Endodermal cell (in vitro differentiated cells): ENCODE measurements around the gene SLC2A8. TPM values are rescaled to one million over a fixed set of nuclear protein-coding genes. Genes with fewer than 3 reads are reported as not detected.

Experiments
- DNase-seq: peaks from one replicate; pipeline ENCODE4 v3.0.0-alpha.2; 2017
- H3K27ac ChIP-seq: 2 replicates; pipeline ENCODE4 v1.5.1; 2013; ENCODE audit warnings: mild to moderate bottlenecking, low read depth, low read length, moderate library complexity
- H3K27me3 ChIP-seq: 2 replicates; pipeline ENCODE4 v1.6.1; 2013; ENCODE audit warnings: mild to moderate bottlenecking, low read length, moderate library complexity; ENCODE audit not compliant: insufficient read depth, control insufficient read depth, poor library complexity, severe bottlenecking
- H3K36me3 ChIP-seq: 2 replicates; pipeline ENCODE4 v1.7.0; 2013; ENCODE audit warnings: mild to moderate bottlenecking, low read length, moderate library complexity; ENCODE audit not compliant: control insufficient read depth, insufficient read depth
- H3K4me1 ChIP-seq: one replicate; pipeline ENCODE4 v1.7.0; 2013; ENCODE audit warnings: low read length; ENCODE audit not compliant: control insufficient read depth, insufficient read depth
- H3K4me3 ChIP-seq: 2 replicates; pipeline ENCODE4 v1.5.1; 2013; ENCODE audit warnings: mild to moderate bottlenecking, low read length, moderate library complexity
- H3K9ac ChIP-seq: 2 replicates; pipeline ENCODE4 v1.6.1; 2013; ENCODE audit warnings: mild to moderate bottlenecking, low read length, moderate library complexity; ENCODE audit not compliant: poor library complexity, severe bottlenecking; ENCODE audit errors: extremely low read depth
- H3K9me3 ChIP-seq: 2 replicates; pipeline ENCODE4 v1.6.1; 2013; ENCODE audit warnings: mild to moderate bottlenecking, low read length, moderate library complexity; ENCODE audit not compliant: control insufficient read depth
- H3K27ac Mint-ChIP-seq: 2 replicates; pipeline ENCODE4 v1.8.0; 2020; ENCODE audit warnings: mixed read lengths
- H3K27me3 Mint-ChIP-seq: 2 replicates; pipeline ENCODE4 v1.8.0; 2021; ENCODE audit warnings: mild to moderate bottlenecking, mixed read lengths; ENCODE audit not compliant: insufficient read depth
- H3K36me3 Mint-ChIP-seq: 2 replicates; pipeline ENCODE4 v1.8.0; 2020; ENCODE audit warnings: low read depth, mixed read lengths
- H3K4me1 Mint-ChIP-seq: 2 replicates; pipeline ENCODE4 v1.8.0; 2020; ENCODE audit warnings: mixed read lengths
- H3K4me3 Mint-ChIP-seq: 2 replicates; pipeline ENCODE4 v1.8.0; 2020; ENCODE audit warnings: mild to moderate bottlenecking, moderate library complexity, mixed read lengths
- H3K9me3 Mint-ChIP-seq: 2 replicates; pipeline ENCODE4 v1.8.0; 2020; ENCODE audit warnings: mild to moderate bottlenecking, mixed read lengths
- CTCF ChIP-seq: fragments of 200-600 bp; sonication (generic); conservative IDR thresholded peaks from 2 replicates; pipeline ENCODE4 v1.5.0; 2021; ENCODE audit warnings: antibody characterized with exemption, mild to moderate bottlenecking
- WGBS, 2 experiments: methylation state at CpG; one replicate each; pipeline versions ENCODE4 v1.1.5 to v1.1.7; 2013; ENCODE audit warnings: missing lambda C conversion rate in 2 of 2, mixed read lengths in 1 of 2; ENCODE audit not compliant: insufficient coverage in 1 of 2, insufficient read length in 1 of 2; 5-methylcytosine and 5-hydroxymethylcytosine counted together
- total RNA-seq, 2 donors: library from RNA; stranded (reverse); fragmentation: NEBNext Ultra II Directional in 1 of 2; extraction: Animal tissue kit (Norgen Biotek cat#: 25700) in 1 of 2; gene quantifications; 2 replicates in 1 of 2; 3 replicates in 1 of 2; pipeline ENCODE4 v1.2.1, GENCODE V29; 2021

The SLC2A8 gene
- total RNA-seq, 2 donors from 2014 or later: 33.6 to 40.3 TPM

- H3K27ac Mint-ChIP-seq: no peak overlapping the region
- H3K4me3 Mint-ChIP-seq: no peak overlapping the region
- Histone ChIP-seq H3K4me1 (no peaks in the 10 kb centered on the region), H3K27ac (no peak overlapping the region), H3K4me3 (no peak overlapping the region), H3K27me3 (no peaks in the 10 kb centered on the region), H3K36me3 (no peaks in the 10 kb centered on the region), H3K9me3 (no peaks in the 10 kb centered on the region), H3K9ac (no peak overlapping the region)
- TF ChIP-seq CTCF: no peak
- H3K27me3 Mint-ChIP-seq: peaks cover 3% of the 10 kb centered on the region
- WGBS, 2 experiments: 88 to 94% methylated on average over 7 to 11 of the region's 11 CpGs
- H3K36me3 Mint-ChIP-seq: no peaks in the 10 kb centered on the region
- DNase-seq: no peak
- peaks cover 4% of the 10 kb centered on the region for H3K4me1 Mint-ChIP-seq
- H3K9me3 Mint-ChIP-seq: peaks cover 3% of the 10 kb centered on the region
Observed at GRCh38 chr9:127384016-127384730, 12.8 kb upstream of the SLC2A8 start.

GRCh38 chr9:127384901-127385300, 12.1 kb upstream of the SLC2A8 start:
- Histone ChIP-seq H3K4me1 (no peaks in the 10 kb centered on the region), H3K9ac (no peak overlapping the region), H3K27ac (no peak overlapping the region), H3K36me3 (no peaks in the 10 kb centered on the region), H3K27me3 (no peaks in the 10 kb centered on the region), H3K4me3 (no peak overlapping the region), H3K9me3 (no peaks in the 10 kb centered on the region)
- Mint-ChIP-seq H3K4me3 (no peak overlapping the region), H3K36me3 (no peaks in the 10 kb centered on the region), H3K4me1 (peaks cover 4% of the 10 kb centered on the region), H3K27ac (no peak overlapping the region), H3K9me3 (no peaks in the 10 kb centered on the region), H3K27me3 (peaks cover 3% of the 10 kb centered on the region)
- peak; percentile 69 for TF ChIP-seq CTCF
- peak; percentile 80 for DNase-seq
- 91 to 92% methylated on average over 5 to 13 of the region's 13 CpGs for WGBS, 2 experiments

- Histone ChIP-seq H3K9ac (no peak overlapping the region), H3K36me3 (no peaks in the 10 kb centered on the region), H3K9me3 (no peaks in the 10 kb centered on the region), H3K4me1 (no peaks in the 10 kb centered on the region), H3K27ac (no peak overlapping the region), H3K27me3 (no peaks in the 10 kb centered on the region), H3K4me3 (no peak overlapping the region)
- H3K4me1 Mint-ChIP-seq: peaks cover 4% of the 10 kb centered on the region
- peaks cover 5% of the 10 kb centered on the region for H3K27me3 Mint-ChIP-seq
- no peaks in the 10 kb centered on the region for H3K9me3 Mint-ChIP-seq
- no peak overlapping the region for H3K27ac Mint-ChIP-seq
- 80 to 82% methylated on average over 4 of the region's 4 CpGs for WGBS, 2 experiments
- no peak for DNase-seq
- no peaks in the 10 kb centered on the region for H3K36me3 Mint-ChIP-seq
- no peak overlapping the region for H3K4me3 Mint-ChIP-seq
- no peak for TF ChIP-seq CTCF
Observed at GRCh38 chr9:127386249-127386648, 10.7 kb upstream of the SLC2A8 start.
